GM21390 (cell line): ENCODE measurements around the gene MYLK.

Experiments used
- ATAC-seq: cut with Tn5 transposase; IDR thresholded peaks from one replicate; pipeline ENCODE4 v1.9.1; 2021; ENCODE audit not compliant: unreplicated experiment

MYLK gene

GRCh38 chr3:123568034-123568433, 316.1 kb downstream of the MYLK start:
- ATAC-seq: no peak

DNA sequence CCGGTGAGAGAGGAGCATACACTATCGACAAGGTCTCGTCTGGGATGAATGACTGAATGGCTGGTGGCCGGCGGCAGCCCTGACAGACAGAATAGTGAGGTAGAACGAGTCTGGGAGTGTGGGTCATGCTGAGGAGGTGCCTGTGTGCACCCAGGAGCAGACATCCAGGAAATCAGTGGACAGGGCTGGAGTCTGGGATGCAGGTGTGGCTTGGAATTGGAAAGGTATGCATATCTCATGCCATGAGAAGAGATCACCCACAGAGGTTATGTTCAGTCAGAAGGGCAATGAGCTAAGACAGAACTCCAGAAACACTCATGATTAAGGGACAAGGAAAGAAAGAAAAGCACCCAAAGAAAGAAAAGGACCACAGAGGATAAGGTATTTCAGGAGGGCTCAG, 320.1 kb downstream of the MYLK start:
- ATAC-seq: no peak

GRCh38 chr3:123562547-123562946, 321.6 kb downstream of the MYLK start:
- ATAC-seq: no peak

DNA sequence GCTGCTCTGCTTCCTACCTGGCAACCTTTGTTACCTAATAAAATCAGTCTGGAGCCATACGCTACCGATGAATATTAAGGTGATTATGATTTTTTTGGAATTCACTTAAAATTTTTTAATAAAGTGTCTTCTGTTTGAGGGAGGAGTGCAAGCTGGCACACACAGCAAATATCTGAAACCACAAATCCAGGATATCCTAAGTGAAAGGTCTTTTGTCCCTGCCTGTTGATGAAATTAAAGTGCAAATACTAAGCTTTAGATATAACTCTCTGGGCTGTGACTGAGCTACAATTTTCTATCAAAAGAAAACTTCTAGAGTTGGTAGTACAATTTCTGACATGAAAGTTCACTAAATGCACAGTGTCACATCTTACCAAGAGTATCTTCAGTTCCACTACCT, 322.9 kb downstream of the MYLK start:
- ATAC-seq: no peak
